Amniotic stem cell (primary cell): Measurements from ENCODE around the gene GHRHR.

Experiments
- DNase-seq: peaks from one replicate; lab custom pipeline; 2025; lab: John Stamatoyannopoulos, UW

The GHRHR gene

GRCh38 chr7:31006857-31007256, 43.1 kb downstream of the GHRHR start:
- no peak for DNase-seq

- DNase-seq, result no peak
Observed at GRCh38 chr7:31007634-31008033, 43.9 kb downstream of the GHRHR start.

- no peak for DNase-seq
Observed at GRCh38 chr7:31014826-31015225, 51.1 kb downstream of the GHRHR start.

GRCh38 chr7:31017032-31017675, 53.4 kb downstream of the GHRHR start:
- no peak for DNase-seq

GRCh38 chr7:31017721-31018120, 54.0 kb downstream of the GHRHR start:
- DNase-seq, result no peak

- no peak for DNase-seq
Observed at GRCh38 chr7:31019509-31019908, 55.8 kb downstream of the GHRHR start.

GRCh38 chr7:31020161-31020560, 56.4 kb downstream of the GHRHR start:
- DNase-seq, result no peak

- DNase-seq, result no peak
Observed at GRCh38 chr7:31020652-31021051, 56.9 kb downstream of the GHRHR start.

- no peak for DNase-seq
Observed at GRCh38 chr7:31022117-31022516, 58.4 kb downstream of the GHRHR start.

GRCh38 chr7:31022726-31023125, 59.0 kb downstream of the GHRHR start:
- no peak for DNase-seq

GRCh38 chr7:31023877-31024276, 60.1 kb downstream of the GHRHR start:
- DNase-seq, result no peak

GRCh38 chr7:31027161-31027965, 63.6 kb downstream of the GHRHR start:
- DNase-seq, result no peak

- no peak for DNase-seq
Observed at GRCh38 chr7:31028006-31028405, 64.3 kb downstream of the GHRHR start.

GRCh38 chr7:31028417-31028992, 64.8 kb downstream of the GHRHR start:
- DNase-seq, result no peak
